NCI-H524 treated with DMSO at 0.1 percent for 48 hours (cell line): ENCODE measurements around the gene CCDC122.
"Not testable (repeated sequence)": the region's sequence is repeated elsewhere in the genome, so short reads cannot be mapped to it uniquely, and the experiment has no call there.

Experiments used
- DNase-seq: peaks from one replicate; lab custom pipeline; 2025; lab: John Stamatoyannopoulos, UW

The CCDC122 gene

DNA sequence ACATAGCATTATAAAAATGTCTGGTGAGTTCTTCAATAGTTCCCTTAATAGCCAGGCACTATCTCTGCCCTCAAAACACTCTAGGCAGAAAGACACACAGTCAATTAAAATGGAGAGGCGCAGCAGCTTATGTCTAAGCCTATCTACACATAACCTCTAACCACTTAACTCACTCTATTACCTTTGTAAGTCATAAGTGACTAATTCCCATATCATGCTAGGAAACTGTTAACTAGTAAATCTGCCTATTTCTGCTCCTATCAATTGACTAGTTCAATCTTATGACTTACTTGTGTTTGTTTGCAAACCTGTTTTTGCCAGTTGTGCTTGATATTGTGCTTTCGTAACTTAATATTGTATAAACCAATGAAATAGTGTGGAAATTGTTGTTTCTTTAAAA, 3.2 kb downstream of the CCDC122 start:
- DNase-seq: no peak

DNA sequence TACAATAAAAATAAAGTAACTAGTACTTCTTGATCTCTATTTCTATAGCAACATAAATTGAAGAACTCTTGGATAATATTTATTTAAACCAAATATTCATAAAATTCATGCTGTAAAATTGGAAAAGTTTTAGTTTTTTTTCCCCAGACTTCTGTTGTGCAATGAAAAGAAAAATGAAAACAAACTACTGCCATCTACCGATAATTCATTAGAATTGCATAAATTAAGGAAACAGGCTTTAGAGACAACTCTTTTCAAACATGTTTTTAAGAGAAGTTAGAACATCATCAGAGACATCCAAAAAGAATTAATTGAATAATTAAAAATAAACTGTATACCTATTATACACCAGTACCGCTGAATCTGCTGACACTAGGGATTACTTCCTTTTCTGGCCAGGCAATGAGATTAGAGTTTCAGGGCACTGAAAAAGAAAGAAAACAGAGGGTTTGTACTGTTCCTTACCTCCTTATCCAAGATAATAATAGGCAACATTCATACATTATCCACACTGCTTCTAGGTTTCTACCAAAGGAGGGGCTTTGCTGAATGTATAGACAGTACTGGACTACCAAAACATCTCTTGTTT, 4.9 kb downstream of the CCDC122 start:
- no peak for DNase-seq

DNA sequence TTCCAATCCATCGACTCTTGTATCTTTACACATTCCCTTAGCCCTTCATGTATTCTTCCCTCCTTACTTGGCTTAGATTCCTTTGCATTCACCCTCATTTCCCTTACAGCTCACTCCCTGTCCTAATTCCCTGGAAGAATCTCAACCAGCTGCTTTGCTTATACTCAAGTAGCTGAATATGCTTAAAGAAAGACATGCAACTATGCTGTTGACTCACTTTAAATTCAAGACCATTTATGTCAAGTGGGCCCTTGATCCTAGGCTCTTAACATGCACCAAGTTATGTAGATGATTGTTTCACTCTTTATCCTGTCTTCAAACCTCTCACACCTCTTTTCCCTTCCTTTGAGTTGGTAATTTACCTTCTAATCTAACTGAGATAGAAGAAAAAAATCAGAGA, 7.4 kb downstream of the CCDC122 start:
- DNase-seq: peak; percentile 86

DNA sequence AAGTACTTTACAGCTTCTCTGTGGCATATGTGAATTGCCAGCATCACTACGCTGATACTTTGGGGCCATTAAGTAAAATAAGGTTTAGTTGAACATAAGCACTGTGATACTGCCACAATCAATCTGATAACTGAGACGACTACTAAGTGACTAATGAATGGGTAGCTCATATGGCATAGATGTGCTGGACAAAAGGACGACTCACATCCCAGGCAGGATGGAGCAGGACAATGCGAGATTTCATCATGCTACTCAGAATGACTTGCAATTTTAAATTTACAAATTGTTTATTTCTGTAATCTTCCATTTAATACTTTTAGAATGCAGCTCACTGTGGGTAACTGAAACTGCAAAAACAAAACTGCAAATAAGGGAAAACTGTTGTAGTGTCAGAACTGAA, 13.6 kb downstream of the CCDC122 start:
- no peak for DNase-seq

DNA sequence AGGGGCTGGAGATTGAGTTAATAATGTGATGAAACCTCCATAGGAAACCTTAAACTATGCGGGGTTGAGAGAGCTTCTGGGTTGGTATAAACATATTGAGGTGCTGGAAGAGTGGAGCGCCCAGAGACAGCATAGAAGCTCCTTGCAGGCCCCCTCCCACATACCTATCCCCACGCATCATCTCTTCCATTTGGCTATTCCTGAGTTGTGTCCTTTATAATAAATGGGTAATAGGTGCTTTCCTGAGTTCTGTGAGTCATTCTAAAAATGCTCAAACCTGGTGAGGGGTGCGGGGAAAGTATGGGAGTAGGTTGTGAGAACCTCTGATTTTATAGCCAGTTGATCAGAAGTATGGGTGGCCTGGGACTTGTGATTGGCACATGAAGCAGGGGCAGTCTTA, 14.6 kb downstream of the CCDC122 start:
- DNase-seq: no peak

DNA sequence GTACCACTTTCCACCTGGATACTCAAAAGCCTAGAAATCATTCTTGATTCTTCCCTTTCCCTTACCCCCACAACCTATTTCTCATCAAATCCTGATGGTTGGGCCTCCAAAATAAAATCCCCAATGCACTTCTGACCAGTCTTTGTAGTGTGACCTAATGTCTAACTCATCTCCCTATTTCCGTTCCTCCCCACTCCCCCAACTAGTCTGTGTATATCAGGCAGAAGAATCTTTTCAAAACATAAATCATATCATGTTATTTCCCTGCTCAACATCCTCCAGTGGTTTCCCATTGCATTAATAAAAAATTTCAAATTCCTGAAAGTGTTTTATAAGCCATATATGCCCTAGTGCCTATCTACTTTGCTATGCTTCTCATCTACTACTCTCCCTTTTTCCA, 17.7 kb downstream of the CCDC122 start:
- no peak for DNase-seq

DNA sequence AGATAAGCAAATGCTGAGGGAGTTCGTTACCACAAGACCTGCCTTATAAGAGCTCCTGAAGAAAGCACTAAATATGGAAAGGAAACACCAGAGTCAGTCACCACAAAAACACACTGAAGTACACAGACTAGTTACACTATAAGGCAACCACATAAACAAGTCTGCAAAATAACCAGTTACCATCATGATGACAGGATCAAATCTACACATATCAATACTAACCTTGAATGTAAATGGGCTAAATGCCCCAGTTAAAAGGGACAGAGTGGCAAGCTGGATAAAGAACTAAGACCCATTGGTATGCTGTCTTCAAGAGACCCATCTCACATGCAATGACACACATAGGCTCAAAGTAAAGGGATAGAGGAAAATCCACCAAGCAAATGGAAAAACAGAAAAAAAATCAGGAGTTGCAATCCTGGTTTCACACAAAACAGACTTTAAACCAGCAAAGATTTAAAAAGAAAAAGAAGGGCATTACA, 26.6 kb downstream of the CCDC122 start:
- no peak for DNase-seq

DNA sequence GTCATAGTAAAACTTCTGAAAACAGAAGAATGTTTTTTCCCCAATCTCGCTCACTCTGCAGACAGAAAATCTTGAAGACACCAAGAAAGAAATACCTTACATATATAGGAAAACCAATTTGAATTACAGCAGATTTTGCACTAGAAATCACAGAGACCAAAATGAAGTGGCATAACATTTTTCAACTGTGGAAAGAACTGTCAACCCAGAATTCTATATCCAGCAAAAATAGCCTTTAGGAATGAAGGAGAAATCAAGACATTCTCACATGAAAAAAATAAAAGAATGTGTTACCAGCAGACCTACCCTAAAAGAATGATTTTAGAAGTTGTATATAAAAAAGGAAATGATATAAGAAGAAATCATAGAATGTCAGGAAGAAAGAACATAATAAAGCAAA, 28.7 kb downstream of the CCDC122 start:
- no peak for DNase-seq

DNA sequence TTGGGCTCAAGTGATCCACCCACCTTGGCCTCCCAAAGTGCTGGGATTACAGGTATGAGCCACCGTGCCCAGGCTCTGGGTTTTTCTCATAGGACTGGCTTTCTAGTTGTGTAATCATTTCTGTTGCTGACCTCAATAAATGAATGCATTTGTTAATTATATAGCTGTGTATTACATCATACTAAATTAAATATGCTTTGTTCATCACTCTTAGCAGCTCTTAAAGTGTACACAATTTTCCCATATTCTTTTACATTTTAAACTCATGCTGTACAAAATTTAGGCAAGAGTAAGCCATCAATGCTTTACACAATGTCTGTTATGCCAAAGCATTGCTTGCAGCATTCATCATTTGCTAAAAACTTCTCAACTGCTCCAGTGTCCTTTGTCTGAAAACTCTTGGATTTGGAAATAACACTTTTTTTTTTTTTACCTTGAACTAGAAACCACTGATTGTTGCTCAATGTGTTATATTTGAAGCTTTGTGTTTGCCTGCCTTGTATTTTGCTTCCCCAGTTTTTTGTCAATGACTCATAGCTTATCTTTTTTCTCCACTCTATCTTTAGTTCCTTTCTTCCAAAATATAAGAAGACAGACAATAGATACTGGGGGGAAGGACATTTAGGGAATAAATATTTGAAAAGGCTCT, 31.4 kb downstream of the CCDC122 start:
- DNase-seq: no peak

DNA sequence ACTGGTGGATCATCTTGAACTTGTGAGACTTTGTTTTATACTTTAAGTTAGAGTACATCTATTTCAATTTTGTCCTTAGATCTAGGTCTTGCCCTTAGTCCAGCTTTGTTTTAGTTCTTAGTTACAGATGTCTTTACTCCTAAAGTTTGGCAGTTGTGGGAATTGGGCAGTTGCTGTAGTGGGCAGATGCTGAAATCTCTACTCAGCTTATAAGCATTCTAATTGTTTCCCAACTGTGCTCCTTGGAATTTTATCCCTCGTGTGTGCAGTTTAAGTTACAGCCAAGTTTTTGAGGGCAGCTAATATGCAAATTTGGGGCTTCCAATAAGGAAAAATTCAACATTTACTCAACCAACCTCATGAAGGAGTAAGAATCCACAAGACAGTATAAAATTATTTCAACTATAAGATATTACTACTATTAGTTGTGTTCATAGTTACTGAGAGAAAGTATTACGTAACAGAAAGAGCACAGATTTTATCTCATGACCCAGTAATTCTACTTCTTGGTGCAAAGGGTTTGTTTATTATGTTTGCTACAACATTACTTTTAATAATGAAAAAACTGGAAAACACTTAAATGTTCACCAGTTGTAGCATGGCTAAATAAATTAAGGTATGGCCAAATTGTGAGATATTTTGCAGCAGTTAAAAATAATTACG, 32.9 kb downstream of the CCDC122 start:
- no peak for DNase-seq

DNA sequence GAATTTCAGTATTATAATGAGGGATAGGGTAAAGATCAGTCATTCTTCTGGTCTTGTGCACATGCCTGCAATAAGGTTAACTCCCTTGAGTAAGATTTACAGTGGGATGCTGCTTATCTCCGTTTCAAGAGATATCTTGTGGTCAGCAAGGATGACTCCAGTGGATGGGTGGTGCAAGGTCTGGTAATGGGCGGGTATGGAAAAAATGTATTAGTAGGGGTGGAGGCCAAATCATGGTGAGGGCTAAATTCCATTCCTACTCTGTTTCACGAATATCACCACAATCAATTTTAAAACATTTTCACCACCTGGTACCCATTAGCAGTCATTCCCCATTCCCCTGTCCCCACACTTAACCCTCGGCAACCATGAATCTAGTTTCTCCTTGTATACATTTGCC, 40.6 kb downstream of the CCDC122 start:
- DNase-seq: no peak

DNA sequence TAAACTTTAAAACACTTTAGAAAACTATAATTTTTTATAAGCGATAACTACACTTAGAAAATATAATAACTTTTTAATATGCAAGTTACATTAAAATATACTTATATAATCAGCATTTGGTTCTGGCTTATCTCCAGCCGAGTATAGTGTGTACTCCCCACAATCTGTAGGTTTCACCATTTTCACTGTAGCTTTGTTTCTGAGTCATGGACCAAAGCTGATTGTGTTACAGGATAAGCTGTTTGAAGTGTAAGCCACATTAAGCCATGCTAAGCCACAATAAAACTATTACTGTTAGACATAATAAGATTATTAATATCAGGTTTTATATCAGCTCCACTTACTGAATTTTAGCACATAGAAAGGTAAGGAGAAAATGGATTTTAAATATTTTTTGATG, 43.8 kb downstream of the CCDC122 start:
- peak; percentile 91 for DNase-seq

DNA sequence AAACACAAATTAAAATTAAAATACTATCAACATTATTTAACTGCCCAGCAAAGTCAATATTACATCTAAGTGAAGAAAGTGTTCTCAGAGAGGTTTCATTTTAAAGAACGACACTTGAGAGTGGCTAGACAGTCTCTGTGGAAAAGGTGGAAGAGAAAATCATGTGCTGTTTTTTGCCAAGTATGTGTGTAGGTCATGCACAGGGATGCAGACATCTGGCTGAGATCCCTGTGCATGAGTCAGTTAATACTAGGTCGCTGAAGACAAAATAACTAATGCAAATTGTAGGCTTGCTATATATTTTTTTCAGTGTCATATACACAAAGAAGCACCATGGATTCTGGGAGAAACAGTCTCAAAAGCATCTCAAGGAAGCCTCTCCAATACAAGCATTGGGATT, 48.5 kb downstream of the CCDC122 start:
- no peak for DNase-seq

DNA sequence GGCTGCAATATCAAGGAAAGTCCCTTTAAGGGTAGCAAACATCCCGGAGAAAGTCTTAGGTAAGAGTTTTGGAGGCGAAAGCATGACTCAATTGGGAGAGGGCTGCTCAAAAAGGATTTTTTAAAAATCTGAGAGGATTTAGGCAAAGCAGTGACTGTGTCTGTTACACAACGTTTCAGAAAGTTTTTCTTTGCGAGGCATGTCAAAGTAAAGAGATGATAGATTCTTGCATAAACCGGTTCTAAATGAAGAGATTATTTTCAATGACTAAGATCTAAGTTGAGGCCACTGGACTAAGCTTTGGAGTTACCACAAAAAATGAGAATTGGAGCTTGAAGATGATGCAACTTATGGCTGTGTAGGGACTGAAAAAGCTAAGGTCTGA, 49.1 kb downstream of the CCDC122 start:
- DNase-seq: no peak

DNA sequence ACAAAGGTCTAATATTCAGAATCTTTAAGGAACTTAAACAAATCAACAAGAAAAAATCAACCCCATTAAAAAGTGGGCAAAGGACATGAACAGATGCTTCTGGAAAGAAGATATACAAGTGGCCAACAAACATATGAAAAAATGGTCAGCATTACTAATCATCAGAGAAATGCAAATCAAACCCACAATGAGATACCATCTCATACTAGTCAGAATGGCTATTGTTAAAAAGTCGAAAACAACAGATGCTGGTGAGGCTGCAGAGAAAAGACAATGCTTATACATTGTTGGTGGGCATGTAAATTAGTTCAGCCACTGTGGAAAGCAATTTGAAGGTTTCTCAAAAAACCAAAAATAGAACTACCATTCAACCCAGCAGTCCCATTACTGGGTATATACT, 54.9 kb downstream of the CCDC122 start:
- DNase-seq: not testable (repeated sequence)

DNA sequence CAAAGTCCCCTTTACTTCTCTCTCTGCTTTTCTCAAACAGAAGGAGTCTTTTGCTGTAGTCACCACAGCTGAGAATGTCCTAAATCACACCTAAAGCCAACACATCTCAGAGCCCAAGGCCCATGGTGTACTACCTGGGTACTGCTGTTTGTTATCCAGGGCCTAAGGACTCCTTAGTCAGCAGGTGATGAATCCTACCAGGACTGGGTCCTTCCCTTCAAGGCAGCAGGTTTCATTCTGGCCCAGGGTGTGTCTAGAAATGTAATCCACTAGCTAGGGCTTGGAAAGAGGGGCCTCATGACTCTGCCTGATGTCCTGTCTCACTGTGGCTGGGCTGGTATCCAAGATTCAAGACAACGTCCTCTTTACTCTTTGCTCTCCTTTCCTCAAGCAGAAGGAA, 56.6 kb downstream of the CCDC122 start:
- DNase-seq: no peak

DNA sequence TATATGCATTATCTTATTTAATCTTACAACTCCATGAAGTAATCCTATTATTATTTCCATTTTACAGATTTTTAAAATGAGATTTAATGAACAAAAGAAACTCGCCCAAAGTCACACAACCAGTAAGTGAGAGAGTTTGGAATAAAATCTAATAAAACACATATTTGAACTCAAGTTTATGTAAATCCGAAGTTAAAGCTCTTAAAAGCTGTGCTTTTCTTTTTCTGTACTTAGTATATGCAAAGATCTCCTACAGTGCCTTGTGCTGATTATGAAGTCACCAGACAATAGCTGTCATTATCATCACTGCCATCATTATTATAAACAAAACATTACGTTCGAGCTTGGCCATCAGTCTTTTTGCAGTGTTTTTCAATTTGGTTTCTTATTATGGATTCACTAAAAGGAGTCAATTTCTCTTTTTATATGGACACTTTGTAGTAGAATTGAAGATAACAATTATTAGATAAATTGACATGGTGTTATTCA, 63.1 kb downstream of the CCDC122 start:
- no peak for DNase-seq

DNA sequence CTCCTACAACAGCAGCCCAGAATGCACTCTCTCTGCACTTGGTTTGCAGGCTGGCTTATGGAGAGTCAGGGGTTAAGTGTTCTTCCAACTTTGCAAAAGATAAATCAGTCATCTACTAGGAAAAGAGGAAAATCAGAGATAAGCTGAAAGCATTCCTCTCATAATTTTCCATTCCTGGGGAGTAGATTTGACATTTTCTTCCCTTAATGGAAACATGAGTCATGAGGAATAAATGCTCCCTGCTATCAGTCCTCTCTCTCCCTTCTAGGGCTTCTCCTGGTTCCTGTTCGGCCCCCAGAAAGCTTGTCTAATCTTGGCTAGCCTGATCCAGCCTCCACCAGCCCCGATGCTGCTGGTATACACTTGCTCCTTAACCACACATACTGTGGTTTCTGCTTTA, 64.3 kb downstream of the CCDC122 start:
- no peak for DNase-seq

DNA sequence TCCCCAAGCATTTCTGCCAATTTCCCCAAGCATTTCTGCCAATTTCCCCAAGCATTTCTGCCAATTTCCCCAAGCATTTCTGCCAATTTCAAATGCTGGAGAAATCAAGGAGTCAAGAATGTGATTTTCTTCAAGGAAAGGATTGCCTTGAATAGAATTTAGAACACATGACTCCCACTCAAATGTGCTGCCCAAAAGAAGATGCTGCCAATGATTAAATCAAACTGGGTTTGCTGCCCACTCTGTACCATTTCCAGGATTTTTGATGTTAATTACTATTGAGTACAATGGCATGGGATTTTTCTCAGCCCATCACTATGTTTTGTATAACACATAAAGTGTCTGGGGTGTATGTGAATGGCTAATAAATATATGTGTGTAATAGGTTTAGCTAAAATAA, 70.9 kb downstream of the CCDC122 start:
- no peak for DNase-seq

DNA sequence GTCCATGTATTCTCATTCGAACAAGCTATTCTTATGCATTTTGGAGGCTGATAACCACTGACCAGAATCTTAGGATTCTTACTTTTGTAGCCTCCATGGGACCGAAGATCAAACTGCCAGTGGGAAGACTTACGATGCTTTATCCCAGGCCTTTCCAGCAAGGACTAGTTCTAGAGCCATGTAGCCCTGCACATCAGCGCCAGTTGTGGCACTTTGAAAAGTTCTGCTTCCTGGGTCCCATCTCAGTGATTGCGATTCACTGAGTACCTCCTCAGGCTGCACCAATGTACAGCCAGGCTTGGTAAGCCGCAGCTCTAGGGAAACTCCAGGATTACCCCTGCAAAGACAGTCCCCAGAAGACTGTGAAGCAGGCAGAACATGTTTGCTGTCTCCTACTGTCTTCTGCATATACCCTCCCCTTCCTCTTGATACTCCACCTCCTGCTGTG, 73.8 kb downstream of the CCDC122 start:
- DNase-seq: no peak

DNA sequence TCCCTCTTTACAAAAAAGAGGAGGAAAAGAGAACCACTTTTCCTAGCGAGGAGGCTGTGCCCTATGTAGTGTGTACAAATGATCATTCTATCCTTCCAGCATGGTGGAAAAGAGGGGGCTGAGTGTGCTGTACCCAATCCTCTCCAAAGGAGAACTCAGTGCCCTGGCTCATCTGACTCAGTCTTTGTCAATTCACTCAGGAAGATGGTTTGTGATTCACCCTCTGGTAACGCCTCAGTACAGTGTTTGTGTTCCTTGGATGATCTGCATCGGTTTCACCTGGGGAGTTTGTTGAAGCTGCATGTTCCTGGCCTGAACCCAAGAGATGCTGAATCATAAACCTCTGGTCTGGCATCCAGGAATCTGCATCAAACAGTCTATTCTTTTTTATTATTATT, 74.5 kb downstream of the CCDC122 start:
- DNase-seq: no peak

DNA sequence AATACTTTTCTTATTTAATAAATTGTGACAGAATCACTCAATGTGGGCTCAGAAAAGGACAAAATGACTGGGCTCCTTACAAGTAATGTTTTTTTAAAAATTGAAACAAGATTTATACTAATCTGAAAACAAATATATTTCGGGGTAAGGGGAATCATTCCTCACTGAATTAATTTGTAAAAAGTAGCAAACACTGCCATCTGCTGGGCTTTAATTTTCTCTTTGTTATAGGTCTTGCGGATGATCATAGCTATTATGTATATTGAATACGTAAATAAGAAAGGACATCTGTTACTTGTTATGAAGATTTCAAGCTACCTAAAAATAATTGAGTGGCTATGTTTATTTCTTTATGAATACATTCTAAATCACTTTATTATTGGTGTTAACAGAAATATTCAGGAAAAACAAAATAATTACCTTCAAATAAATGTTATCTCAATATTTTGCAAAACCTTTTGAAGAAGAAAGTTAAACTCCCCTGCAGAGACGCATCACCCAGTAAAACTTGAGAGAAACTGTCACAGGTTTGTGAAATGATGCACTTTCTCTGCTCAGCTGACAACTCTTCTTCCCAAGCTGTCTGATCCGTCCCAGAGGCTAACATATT, 75.0 kb downstream of the CCDC122 start:
- peak; percentile 19 for DNase-seq

DNA sequence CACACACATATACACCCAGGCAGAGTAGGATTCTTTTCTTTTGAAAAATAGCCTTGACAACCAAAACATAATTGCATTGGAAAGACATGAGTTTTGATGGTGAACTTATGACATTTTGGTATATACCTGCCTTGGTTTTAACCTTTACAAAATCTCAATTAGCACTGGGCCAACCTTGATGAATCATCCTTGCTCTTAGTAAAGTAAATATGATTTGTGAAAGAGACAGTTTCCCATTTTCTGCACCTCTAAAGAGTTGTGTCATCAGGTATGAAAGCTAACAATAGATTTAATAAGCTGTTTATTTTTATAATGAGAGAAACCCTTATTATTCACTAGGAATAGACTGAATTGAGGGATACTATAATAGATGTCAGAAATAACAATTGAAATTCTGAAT, 77.0 kb downstream of the CCDC122 start:
- DNase-seq: no peak
